NB4 (cell line): Measurements from ENCODE around the gene HHATL.

Experiments
- DNase-seq: peaks from one replicate; pipeline ENCODE4 v3.0.0; 2010; ENCODE audit warnings: low read depth
- H3K4me3 ChIP-seq: one replicate; pipeline ENCODE4 v1.5.1; 2011; ENCODE audit warnings: mild to moderate bottlenecking, low read depth, low read length, moderate library complexity
- CTCF ChIP-seq: IDR thresholded peaks from one replicate; pipeline ENCODE4 v1.5.1; 2012; ENCODE audit warnings: low read depth, low read length
- MAX ChIP-seq: IDR thresholded peaks from 2 replicates; pipeline ENCODE4 v1.6.1; 2011; ENCODE audit warnings: low read depth, low read length
- MYC ChIP-seq: IDR thresholded peaks from 2 replicates; pipeline ENCODE4 v1.6.1; 2011; ENCODE audit warnings: low read depth, low read length
- POLR2A ChIP-seq: IDR thresholded peaks from 2 replicates; pipeline ENCODE4 v1.6.1; 2011; ENCODE audit warnings: mild to moderate bottlenecking; ENCODE audit not compliant: insufficient read length; ENCODE audit errors: extremely low read depth

The HHATL gene

GRCh38 chr3:42649783-42650182 is 52.8 kb downstream of the HHATL start:
- no peak for DNase-seq
- TF ChIP-seq MYC = no peak
- TF ChIP-seq CTCF = no peak
- no peak for TF ChIP-seq MAX
- TF ChIP-seq POLR2A = no peak
- no peak overlapping the region for H3K4me3 ChIP-seq

GRCh38 chr3:42649006-42649405 is 53.6 kb downstream of the HHATL start:
- no peak for DNase-seq

GRCh38 chr3:42647821-42648459 is 54.7 kb downstream of the HHATL start:
- TF ChIP-seq POLR2A (no peak), CTCF (no peak), MYC (no peak), MAX (no peak)
- no peak for DNase-seq

More at GRCh38 chr3:42649006-42649405, 53.6 kb downstream of the HHATL start:
- no peak overlapping the region for H3K4me3 ChIP-seq
- TF ChIP-seq MAX (no peak), CTCF (no peak), POLR2A (no peak), MYC (no peak)

More at GRCh38 chr3:42647821-42648459, 54.7 kb downstream of the HHATL start:
- H3K4me3 ChIP-seq = no peak overlapping the region
